ENCODE results near the gene EIF4E2. TPM values are rescaled to one million over a fixed set of nuclear protein-coding genes. Genes with fewer than 3 reads are reported as not detected.
A peak's percentile ranks its signal among the peaks of the same experiment; 100 is the strongest.

Gene EIF4E2, protein sequence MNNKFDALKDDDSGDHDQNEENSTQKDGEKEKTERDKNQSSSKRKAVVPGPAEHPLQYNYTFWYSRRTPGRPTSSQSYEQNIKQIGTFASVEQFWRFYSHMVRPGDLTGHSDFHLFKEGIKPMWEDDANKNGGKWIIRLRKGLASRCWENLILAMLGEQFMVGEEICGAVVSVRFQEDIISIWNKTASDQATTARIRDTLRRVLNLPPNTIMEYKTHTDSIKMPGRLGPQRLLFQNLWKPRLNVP
- 45.9 TPM for total RNA-seq
- long read RNA-seq, transcript EIF4E2-214 (3 exons, 1,110 nt): minor isoform, 6 of 74 reads
- long read RNA-seq, transcript EIF4E2-201 (7 exons, 1,604 nt): minor isoform, 9 of 74 reads
- long read RNA-seq, transcript EIF4E2-202 (7 exons, 3,448 nt): minor isoform, 8 of 74 reads
- long read RNA-seq, transcript EIF4E2-207 (8 exons, 3,525 nt): major isoform, 29 of 74 reads
- long read RNA-seq, partial matches to known transcripts: 5 of 74 reads
- long read RNA-seq, other reads (novel, unspliced or antisense): 16 of 74 reads

DNA sequence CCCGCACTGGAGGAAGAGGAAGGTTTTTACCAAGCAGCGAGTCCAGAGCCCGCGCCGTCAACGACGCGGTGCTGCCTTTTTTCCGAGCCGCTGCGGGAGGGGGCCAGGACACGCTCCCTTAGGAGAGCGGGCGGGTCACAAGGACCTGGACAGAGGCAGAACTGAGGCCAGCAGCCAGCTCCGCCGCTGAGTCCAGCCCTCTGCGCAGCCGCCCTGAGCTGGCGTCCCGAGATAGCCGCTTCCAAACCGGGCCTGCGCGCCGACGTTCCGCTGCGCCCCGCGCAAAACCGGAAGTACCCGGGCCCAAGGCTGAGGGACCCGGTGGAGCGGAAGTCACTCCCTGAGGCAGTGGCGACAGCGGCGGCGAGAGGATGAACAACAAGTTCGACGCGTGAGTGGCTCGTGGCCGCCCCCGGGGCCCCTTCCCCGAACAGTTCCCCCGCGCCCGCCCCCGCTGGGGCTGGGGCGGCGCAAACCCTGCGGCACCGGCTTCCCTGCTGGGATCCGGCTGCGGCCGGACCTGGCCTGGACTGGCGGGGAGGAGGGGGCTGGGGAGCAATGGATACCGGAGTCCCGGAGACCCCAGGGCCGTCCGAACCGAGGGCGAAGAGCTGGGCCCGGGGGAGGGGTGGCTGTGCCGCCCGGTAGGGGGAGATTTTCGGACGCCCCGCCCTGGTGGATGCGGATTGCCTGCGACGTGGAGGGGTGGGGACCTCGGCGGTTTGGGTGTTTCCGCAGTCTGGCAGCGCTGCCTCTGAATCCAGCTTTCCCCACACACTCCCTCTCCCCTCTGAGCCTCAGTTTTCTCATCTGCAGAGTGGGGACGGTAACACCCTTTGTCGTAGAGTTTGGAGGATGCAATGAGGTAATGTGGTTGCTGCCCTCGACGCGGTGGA lies at the start of gene EIF4E2, which contains the start of gene TIGD1:
Gene EIF4E2 (plus strand): TSS at position 336 of the 896 bp plus-strand sequence. CDS start 36 bp downstream, at position 372.
Gene TIGD1 (minus strand): TSS at position 204 of the 896 bp plus-strand sequence. CDS start 675 bp downstream, outside the sequence.
- peak; percentile 97 for DNase-seq (ENCODE audit: low spot score)
- intact Hi-C loops (cut with DNase I): no loop called here

DNA sequence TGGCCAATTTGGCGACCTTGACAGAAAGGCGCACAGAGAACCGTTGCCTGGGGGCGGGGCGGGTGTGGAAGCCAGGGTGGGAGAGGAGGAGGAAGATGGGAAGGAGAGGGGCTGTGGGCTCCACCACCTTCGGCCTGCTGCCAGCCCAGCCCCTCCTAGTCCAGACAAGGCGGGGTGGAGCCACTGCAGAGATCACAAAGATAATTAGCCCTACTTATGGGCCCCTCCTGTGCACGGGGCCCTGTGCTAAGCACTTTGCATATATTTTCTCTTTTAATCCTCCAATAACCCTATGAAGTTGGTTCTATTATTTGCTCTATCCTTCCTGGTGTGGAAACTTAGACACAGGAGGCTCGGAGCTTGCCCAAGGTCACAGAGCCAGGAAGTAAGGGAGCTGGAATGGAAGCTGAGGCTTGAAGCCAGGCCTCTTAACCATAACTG lies 49.1 kb upstream of the EIF4E2 start:
- intact Hi-C loops (cut with DNase I): no loop called here
- no peak for DNase-seq (ENCODE audit: low spot score)

DNA sequence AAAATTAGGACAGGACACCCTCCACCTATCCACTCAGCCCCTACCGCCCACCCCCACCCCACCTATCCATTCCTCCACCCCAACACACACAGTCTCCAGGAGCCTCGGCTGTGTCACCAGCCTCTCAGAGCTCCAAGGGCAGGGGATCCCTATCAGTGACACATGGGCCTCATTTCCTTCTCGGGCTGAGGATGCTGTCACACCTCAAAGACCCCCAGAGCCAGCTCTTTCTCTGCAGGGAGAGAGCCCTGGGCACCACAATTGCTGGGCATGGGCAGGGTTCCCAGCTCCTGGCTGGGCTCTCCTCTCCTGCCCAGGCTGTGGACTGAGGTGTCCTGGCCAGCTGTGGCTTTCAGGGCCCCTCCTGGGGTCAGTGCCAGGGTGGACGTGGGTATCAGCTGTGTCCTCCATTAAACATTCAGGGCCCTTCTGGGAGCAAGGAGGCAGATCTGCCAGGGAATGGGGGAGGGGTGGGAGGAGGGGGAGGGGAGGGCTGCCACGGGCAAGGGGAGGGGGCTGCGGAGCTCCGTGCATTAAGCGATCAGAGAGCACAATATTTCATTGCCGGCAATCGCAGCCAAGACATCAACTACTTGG lies 48.6 kb upstream of the EIF4E2 start:
- no peak for DNase-seq (ENCODE audit: low spot score)
- intact Hi-C loops (cut with DNase I): no loop called here

DNA sequence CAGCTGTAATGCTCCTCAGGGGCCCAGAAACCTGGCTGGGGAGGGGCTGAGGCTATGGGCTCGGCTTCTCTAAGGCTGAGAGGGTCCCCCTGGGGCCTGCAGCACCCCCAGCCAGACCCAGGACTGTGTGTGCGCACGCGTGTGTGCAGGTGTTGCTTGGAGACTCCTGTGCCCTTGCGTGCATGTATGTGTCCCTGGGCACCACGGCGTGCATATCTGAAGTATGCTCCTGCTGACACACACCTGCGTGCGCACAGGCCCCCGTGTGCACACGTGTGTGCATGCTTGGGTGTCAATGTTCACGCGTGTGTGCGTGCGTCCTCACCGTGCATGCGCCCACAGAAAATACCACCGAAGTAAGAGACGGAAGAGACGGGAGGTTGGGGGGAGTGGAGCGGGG lies 48.0 kb upstream of the EIF4E2 start:
- no peak for DNase-seq (ENCODE audit: low spot score)
- intact Hi-C loops (cut with DNase I): no loop called here

DNA sequence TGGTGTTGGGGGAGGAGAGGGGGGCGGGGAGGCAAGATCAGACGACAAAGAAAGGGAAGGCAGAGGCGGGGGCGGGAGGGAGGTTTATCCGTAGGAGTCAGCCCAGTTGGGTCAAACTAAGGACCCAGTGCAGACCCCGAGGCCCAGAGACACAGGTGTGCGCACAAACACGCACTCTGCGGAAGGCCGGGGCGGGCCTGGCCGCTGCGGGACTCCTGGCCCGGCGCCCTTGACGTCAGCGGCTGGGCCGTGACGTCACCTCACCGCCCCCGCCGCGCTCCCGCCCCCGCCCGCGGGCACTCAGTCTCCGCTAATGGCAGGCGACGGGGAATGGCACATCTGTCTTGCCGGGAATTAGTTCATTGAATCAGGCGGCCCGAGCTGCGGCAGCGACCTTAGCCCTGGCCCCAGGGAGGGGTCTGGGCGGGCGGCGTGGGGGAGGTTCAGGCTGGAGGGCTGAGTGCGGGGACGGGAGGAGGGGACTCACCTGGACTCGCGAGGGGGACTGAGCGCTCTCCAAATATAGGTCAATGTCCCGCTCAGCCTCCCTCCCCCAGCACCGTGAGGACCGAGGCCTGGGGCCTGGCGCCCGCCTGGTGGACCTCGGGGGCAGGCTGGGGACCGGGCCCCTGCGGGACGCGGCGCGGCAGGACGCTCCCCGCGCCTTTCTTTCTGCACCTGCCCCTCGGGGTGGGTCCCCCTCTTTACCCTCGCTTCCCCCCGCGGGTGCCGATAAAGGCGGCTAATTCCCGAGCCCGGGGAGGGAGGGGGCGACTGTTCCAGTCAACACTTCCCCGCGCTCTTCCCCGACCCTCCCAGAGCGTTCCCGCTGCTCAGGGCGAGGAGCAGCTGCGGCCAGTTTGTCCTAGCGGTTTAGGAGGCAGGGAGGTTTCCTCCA lies 47.3 kb upstream of the EIF4E2 start:
- intact Hi-C loops (cut with DNase I): no loop called here
- no peak for DNase-seq (ENCODE audit: low spot score)

DNA sequence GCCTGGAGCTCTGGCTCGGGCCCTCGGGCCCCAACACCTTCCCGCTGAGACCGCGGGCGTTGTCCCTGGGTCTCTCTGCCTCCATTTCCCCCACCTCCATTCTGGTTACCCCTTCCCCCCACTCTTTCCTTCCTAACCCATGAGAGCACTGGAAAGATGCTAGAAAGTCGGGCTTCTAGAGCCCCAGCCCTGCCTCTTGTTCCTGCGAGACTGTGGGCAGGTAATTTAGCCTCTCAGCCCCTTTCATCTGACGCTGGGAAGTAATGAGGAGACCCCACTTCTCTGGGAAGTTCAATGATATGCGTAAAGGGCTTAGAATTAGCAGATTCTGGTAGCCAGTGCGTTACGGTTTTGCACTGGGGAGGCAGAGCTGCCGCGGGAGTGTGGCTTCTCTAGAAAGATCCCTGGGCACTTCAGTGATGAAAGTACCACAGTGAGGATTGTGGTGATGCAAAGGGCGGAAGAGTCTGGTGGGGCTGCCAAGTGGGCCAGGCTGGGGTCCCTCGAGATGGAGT lies 46.6 kb upstream of the EIF4E2 start:
- intact Hi-C loops (cut with DNase I): no loop called here
- no peak for DNase-seq (ENCODE audit: low spot score)

DNA sequence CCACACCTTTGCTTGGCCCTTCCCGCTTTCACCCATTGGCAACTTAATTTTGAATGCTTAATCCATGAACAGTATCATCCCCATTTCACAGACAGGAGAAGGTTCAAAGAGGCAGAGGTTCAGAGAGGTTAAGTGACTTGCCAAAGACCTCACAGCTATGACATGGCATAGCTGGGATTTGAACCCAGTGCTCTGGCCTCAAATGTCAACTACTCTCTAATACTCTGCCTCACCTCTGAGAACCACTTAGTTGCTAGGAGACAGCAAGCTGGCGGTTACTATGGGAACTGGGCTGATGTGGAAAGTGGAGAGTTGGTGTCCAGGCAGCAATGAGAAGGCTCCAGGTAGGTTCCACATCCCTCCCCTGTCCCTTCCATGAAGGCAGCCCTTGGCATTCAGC lies 46.1 kb upstream of the EIF4E2 start:
- intact Hi-C loops (cut with DNase I): no loop called here
- no peak for DNase-seq (ENCODE audit: low spot score)

DNA sequence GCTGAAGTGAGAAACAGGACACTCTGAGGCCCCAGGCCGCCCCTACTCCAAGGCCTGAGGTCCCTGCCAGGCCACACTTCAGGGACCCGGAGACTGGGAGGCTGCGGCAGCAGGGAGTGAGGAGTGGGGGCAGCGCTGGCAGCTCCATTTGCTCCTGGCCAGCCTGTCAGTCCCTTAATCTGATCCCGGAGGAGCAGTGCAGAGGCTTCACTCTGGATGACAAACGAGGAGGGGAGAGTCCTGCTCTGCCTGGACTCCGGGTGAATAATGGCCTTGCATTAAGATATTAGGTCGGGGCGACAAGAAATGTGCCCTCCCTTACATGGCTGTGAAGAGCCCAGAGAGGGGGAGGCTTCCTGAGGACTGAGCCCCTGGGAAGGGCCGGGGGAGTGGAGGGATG lies 44.6 kb upstream of the EIF4E2 start:
- intact Hi-C loops (cut with DNase I): no loop called here
- DNase-seq (ENCODE audit: low spot score): no peak

DNA sequence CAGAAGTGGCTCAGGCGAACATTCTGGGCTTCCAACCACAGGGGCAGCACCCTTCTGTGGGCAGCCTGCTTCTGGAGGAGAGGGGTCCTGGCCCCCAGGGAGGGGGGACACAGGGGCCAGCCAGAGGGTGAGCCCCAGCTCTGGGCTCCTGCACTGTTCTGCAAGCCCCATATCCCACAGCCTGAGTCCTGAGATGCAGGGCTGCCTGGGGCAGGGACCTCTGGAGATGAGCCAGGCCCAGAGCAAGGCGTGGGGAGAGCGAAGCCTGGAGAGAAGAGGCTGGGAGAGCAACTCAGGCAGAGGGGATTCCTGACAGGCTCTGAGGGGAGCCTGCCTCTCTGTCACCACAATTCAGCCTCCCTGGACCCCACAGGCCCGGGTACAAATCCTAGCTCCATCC lies 43.8 kb upstream of the EIF4E2 start:
- no peak for DNase-seq (ENCODE audit: low spot score)
- intact Hi-C loops (cut with DNase I): no loop called here

DNA sequence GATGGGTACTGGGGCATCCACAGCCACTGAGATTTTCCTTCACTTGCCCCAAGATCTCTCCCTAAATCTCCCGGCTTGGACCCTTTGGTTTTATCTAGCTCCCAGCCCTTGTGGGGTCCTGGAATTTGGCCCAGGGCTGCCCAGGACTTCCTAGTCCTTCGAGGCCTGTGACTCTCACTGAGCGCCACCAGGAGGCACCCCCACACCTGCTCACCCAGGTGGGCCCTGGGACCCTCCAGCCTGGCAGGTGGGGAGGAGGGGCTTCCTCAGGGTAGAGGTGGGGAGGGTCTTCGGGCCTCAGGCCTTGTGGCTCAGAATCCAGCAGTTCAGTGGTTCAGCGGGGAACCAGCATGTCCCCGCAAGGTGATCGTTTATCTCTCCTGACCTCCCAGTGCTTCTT lies 42.2 kb upstream of the EIF4E2 start:
- DNase-seq (ENCODE audit: low spot score): no peak
- intact Hi-C loops (cut with DNase I): no loop called here

DNA sequence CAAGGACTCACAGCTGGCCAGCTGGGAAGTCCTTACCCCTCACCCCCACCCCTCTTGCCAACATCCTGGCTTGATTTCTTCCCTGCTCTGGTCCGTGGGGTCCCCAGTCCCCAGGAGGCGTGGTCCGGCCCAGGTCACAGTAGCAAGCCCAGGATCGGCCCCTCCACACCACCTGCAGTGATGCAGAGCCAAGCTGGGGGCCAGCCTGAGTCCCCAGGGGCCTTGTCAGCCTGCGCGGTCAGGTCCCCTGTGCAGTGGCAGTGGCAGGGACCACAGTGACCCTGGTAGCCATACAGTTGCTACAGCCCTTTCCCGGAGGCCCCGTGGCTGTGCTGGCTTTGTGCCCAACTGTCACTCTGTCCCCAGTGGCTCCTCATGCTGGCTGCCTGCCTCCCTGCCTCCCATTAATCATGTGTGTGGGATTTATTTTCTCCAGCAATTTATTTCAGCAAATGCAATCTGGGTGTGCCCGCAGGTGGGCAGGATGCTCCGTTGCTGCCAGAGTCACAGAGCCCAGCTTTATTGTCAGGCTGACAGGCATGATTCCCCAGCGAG lies 39.1 kb upstream of the EIF4E2 start:
- intact Hi-C loops (cut with DNase I): no loop called here
- no peak for DNase-seq (ENCODE audit: low spot score)

DNA sequence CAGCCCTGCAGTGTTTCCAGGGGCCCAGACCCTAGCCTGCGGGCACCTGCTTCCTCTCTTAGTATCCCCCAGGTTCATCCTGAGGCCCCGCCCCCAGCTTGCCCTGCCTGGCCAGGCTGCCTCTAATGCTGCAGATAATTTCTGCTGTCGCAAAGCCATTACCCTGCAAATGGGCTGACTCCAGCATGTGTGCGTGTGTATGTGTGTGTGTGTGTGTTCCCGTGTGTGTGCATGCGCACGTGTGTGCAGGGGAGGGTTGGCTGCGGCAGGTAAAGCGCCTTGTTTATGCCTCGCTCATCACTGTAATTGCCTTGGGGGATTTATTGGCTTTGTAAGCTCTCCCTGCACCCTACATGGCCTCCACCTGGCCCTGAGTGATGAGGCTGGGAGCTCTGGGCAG lies 37.9 kb upstream of the EIF4E2 start:
- intact Hi-C loops (cut with DNase I): no loop called here

DNA sequence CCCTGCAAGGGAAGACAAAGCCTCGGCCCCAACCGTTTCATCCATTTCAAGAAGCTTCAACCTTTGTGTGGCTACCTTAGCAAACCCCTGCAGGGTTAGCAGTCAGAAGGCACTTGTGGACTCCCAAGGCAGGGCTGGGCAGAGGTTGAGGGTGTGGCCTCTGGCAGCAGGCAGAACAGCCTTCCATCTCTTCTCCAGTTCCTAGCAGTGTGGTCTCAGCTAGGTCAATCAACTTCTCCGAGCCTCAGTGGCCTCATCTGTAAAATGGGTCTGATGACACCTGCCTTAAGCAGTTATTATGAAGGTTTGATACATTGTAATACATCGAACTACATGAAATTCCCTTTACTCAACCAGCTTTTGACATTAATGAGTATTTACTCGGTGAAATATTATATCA lies 37.1 kb upstream of the EIF4E2 start:
- no peak for DNase-seq (ENCODE audit: low spot score)
- intact Hi-C loops (cut with DNase I): no loop called here

More for the DNA sequence above, 37.9 kb upstream of the EIF4E2 start:
- no peak for DNase-seq (ENCODE audit: low spot score)

DNA sequence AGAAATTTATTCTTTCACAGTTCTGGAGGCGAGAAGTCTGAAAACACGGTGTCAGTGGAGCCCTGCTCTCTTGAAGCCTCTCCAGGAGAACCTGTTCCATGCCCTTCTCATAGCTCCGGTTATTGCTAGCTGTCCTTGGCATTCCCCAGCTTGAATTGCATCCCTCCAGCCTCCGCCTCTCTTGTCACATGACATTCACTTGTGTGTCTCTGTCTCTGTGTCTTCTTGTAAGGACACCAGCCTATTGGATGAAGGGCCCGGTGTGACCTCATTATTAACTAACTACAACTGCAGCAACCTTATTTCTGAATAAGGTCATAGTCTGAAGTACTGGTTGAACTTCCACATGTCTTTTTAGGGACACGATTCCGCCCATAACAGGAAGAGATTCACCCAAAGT lies 34.9 kb upstream of the EIF4E2 start:
- intact Hi-C loops (cut with DNase I): no loop called here
- DNase-seq (ENCODE audit: low spot score): no peak

DNA sequence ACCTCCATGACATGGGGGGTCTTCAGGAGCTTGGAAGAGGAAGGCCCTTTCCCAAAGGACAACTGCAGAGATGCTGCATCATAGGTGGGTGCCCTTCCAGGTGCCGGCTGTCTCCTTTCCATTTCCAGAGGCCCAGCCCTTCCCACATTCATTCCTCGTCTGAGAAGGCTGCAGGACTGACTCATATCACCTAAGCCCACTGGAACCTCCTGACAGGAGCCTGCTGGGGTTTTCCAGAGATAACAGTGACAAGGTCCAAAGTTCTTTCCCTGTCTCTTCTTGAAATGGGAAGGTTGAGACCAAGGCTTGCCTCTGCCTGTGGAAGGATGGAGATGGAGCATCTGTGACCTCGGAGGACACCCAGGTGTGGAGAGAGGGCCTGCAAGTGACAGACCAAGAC lies 33.9 kb upstream of the EIF4E2 start:
- no peak for DNase-seq (ENCODE audit: low spot score)
- intact Hi-C loops (cut with DNase I): no loop called here

DNA sequence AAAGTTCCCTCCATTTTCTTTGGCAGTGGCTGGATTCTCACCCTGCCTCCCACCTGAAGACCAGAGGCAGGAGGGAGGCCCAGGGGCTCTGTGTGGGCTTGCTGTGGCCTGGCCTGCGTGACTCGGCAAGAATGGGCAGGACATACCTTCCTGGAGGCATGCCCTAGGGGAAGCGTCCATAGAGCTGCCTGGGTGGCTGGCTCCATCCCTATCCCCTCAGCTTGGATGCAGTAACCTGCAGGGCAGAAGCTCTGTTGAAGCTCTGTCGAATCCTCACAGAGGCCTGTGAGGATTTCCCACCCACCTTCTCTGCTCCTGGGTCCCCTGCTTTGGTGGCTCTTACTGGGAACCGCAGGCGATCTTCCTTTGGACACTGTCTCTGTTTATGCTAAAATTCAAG lies 31.6 kb upstream of the EIF4E2 start:
- DNase-seq (ENCODE audit: low spot score): no peak

DNA sequence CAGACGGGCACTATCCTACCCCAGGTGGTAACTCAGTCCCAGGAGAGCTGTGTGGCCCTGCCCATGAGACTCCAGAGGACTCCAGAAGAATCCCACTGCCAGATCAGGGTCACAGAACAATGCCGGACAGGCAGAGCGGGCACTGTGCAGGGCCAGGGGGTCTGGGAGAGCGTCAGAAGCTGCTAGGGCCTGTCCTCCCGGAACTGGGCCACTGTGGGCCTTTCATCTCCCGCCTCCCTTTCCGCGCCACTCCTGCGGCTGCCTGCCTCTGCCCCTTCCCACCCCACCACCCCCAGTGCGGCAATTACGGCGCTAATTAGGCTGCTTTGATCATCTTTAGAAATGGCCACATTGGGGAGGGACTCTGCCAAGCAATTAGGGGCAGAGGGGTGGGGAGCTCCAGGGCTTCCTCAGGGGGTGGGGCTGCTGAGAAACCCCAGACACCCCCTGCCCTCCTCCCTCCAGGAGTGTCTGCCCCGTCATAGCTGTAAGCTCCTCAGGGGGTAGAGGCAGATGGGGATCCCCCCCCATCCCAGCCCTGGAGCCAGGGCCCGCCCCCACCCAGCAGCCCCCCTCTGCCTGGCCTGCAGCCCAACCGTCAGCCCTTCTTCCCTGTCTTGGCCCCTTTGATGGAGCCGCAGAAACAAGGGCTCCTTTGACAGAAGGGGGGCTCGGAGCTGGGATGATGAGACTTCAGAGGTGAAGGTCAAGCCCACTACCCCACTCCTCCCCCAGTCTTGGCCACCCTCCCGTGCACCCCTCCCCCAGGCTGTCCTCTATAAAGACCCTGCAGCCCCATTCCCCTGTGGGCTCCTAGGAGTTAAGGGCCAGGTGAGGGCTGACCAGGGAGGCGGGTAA lies 30.7 kb upstream of the EIF4E2 start, which contains the start of gene PRSS56:
Gene PRSS56 (plus strand): TSS at position 808 of the 858 bp plus-strand sequence. CDS start 211 bp downstream, outside the sequence.
- intact Hi-C loops (cut with DNase I): loop anchor here (5.0 kb wide), 1 partner anchor 613 kb away; no protein-coding TSS in a partner anchor
- no peak for DNase-seq (ENCODE audit: low spot score)

More for the DNA sequence above, 31.6 kb upstream of the EIF4E2 start:
- intact Hi-C loops (cut with DNase I): no loop called here

All from cardiac septum (tissue), 1 donor.